ENCODE measurements around the gene CLMN.

Gene CLMN

GRCh38 chr14:95282354-95282985 lies 37.2 kb downstream of the CLMN start:
- DNase-seq: no peak

GRCh38 chr14:95281560-95282176 lies 38.0 kb downstream of the CLMN start:
- DNase-seq: no peak

- DNase-seq: no peak
Observed at GRCh38 chr14:95275494-95275893, 44.2 kb downstream of the CLMN start.

GRCh38 chr14:95274874-95275273 lies 44.8 kb downstream of the CLMN start:
- no peak for DNase-seq

GRCh38 chr14:95274279-95274678 lies 45.4 kb downstream of the CLMN start:
- DNase-seq: no peak

- no peak for DNase-seq
Observed at GRCh38 chr14:95273001-95273978, 46.4 kb downstream of the CLMN start.

GRCh38 chr14:95272057-95272456 lies 47.7 kb downstream of the CLMN start:
- no peak for DNase-seq

GRCh38 chr14:95270203-95270602 lies 49.5 kb downstream of the CLMN start:
- DNase-seq: no peak

- no peak for DNase-seq
Observed at GRCh38 chr14:95269493-95269892, 50.2 kb downstream of the CLMN start.

GRCh38 chr14:95268350-95268749 lies 51.4 kb downstream of the CLMN start:
- DNase-seq: no peak

- no peak for DNase-seq
Observed at GRCh38 chr14:95267306-95267705, 52.4 kb downstream of the CLMN start.

- DNase-seq: peak; percentile 71
Observed at GRCh38 chr14:95265106-95266094, 54.3 kb downstream of the CLMN start.

- no peak for DNase-seq
Observed at GRCh38 chr14:95264271-95264973, 55.3 kb downstream of the CLMN start.

GRCh38 chr14:95263527-95264231 lies 56.0 kb downstream of the CLMN start:
- DNase-seq: no peak

GRCh38 chr14:95262511-95262891 lies 57.2 kb downstream of the CLMN start:
- DNase-seq: no peak

- no peak for DNase-seq
Observed at GRCh38 chr14:95261616-95262510, 57.8 kb downstream of the CLMN start.

- peak; percentile 71 for DNase-seq
Observed at GRCh38 chr14:95260537-95261361, 59.0 kb downstream of the CLMN start.

- DNase-seq: no peak
Observed at GRCh38 chr14:95258754-95259593, 60.7 kb downstream of the CLMN start.

All from activated CD4-positive, alpha-beta T cell treated with anti-CD3 and anti-CD28 coated beads for 48 hours (primary cell).